GM19372 (cell line): ENCODE measurements around the gene SLC7A6.
A peak's percentile ranks its signal among the peaks of the same experiment; 100 is the strongest.

Experiments
- ATAC-seq: cut with Tn5 transposase; IDR thresholded peaks from one replicate; pipeline ENCODE4 v1.9.1; 2021; ENCODE audit warnings: mild to moderate bottlenecking, low read depth, moderate library complexity; ENCODE audit not compliant: unreplicated experiment

Gene SLC7A6

GRCh38 chr16:68252383-68252782, 11.9 kb upstream of the SLC7A6 start:
- no peak for ATAC-seq

- ATAC-seq: no peak
These were observed 10.6 kb upstream of the SLC7A6 start for GRCh38 chr16:68253721-68254120.

- ATAC-seq: no peak
These were observed 8.6 kb upstream of the SLC7A6 start for GRCh38 chr16:68255712-68256111.

- ATAC-seq: peak; percentile 68
These were observed 6.9 kb upstream of the SLC7A6 start for GRCh38 chr16:68257251-68257905.

GRCh38 chr16:68257906-68258800, 6.2 kb upstream of the SLC7A6 start:
- ATAC-seq: no peak

- ATAC-seq: no peak
These were observed 5.1 kb upstream of the SLC7A6 start for GRCh38 chr16:68259007-68259825.

GRCh38 chr16:68263559-68264127, 683 bp upstream of the SLC7A6 start:
- ATAC-seq: no peak

GRCh38 chr16:68265078-68265920, 973 bp downstream of the SLC7A6 start:
- peak; percentile 6 for ATAC-seq

GRCh38 chr16:68267612-68268405, 3.5 kb downstream of the SLC7A6 start:
- ATAC-seq: no peak

GRCh38 chr16:68269793-68270192, 5.5 kb downstream of the SLC7A6 start:
- no peak for ATAC-seq

- ATAC-seq: no peak
These were observed 6.0 kb downstream of the SLC7A6 start for GRCh38 chr16:68270353-68270752.

GRCh38 chr16:68272507-68273209, 8.3 kb downstream of the SLC7A6 start:
- no peak for ATAC-seq

- ATAC-seq: no peak
These were observed 9.1 kb downstream of the SLC7A6 start for GRCh38 chr16:68273459-68273858.

GRCh38 chr16:68273896-68274295, 9.6 kb downstream of the SLC7A6 start:
- ATAC-seq: no peak

- no peak for ATAC-seq
These were observed 10.1 kb downstream of the SLC7A6 start for GRCh38 chr16:68274441-68274840.

GRCh38 chr16:68275611-68276191, 11.4 kb downstream of the SLC7A6 start:
- peak; percentile 68 for ATAC-seq

GRCh38 chr16:68276223-68276622, 11.9 kb downstream of the SLC7A6 start:
- no peak for ATAC-seq
